A673 (cell line): Measurements from ENCODE around the gene EXOC2.

Experiments
- EZH2 ChIP-seq: fragments of 200-600 bp; sonication (generic); IDR thresholded peaks from 2 replicates; pipeline ENCODE4 v1.6.1; 2017; ENCODE audit warnings: borderline replicate concordance, low read depth, mild to moderate bottlenecking, mixed read lengths, antibody characterized with exemption, low read length; ENCODE audit not compliant: poor library complexity, severe bottlenecking
- TF ChIP-seq, protein P1 (sequence below): fragments of 300-800, 200-600 bp; sonication (generic); conservative IDR thresholded peaks from 2 replicates; pipeline ENCODE4 v1.5.1; 2017; ENCODE audit warnings: low read depth, mild to moderate bottlenecking, antibody characterized with exemption, low read length, moderate library complexity, mixed read lengths

DNA sequence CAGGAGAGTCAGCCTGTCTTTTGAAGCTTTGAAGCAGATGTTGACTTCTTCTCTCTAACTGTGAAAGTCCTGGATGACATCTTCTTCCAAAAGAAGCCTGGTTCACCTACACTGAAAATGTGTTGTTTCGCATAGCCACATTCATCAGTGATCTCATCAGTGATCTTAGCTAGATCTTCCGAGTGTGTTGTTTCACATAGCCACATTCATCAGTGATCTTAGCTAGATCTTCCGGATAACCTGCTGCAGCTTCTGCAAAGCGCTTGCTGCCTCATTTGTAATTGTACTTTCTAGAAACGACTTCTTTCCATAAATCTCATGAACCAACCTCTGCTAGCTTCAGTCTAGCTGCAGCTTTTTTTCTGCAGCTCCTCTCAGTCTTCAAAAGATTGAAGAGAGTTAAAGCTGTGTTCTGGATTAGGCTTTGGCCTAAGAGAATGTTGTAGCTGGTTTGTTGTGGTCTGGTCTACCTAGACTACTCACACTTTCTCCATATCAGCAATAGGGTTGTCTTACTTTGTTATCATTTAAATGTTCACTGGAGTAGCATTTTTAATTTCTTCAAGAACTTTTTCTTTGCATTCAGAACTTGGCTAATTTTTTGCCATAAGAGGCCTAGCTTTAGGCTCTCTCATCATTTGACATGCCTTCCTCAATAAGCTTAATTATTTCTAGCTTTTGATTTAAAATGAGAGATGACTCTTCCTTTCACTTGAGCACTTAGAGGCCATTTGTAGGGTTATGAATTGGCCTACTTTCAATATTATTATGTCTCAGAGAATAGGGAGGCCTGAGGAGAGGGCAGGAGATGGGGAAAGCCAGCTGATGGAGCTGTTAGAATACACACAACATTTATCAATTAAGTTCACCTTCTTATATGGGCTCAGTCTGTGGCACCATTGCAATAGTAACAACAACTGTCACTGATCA, 48.7 kb upstream of the EXOC2 start:
- TF ChIP-seq, protein P1, sequence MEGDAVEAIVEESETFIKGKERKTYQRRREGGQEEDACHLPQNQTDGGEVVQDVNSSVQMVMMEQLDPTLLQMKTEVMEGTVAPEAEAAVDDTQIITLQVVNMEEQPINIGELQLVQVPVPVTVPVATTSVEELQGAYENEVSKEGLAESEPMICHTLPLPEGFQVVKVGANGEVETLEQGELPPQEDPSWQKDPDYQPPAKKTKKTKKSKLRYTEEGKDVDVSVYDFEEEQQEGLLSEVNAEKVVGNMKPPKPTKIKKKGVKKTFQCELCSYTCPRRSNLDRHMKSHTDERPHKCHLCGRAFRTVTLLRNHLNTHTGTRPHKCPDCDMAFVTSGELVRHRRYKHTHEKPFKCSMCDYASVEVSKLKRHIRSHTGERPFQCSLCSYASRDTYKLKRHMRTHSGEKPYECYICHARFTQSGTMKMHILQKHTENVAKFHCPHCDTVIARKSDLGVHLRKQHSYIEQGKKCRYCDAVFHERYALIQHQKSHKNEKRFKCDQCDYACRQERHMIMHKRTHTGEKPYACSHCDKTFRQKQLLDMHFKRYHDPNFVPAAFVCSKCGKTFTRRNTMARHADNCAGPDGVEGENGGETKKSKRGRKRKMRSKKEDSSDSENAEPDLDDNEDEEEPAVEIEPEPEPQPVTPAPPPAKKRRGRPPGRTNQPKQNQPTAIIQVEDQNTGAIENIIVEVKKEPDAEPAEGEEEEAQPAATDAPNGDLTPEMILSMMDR = no peak
- TF ChIP-seq EZH2 = no peak
